Measurements from ENCODE around the gene APBA1. TPM values are rescaled to one million over a fixed set of nuclear protein-coding genes. Genes with fewer than 3 reads are reported as not detected.
A peak's percentile ranks its signal among the peaks of the same experiment; 100 is the strongest.

APBA1 gene
- total and polyA plus RNA-seq, 2 of the 4 experiments (the other 2 are of a cell fraction): 3.8 to 5.1 TPM

- in situ Hi-C loops (cut with MboI; ENCODE audit: low sequenced_read_pairs) (no loop called here), intact Hi-C loops (cut with micrococcal nuclease) (no loop called here), dilution Hi-C loops (cut with HindIII; ENCODE audit: low sequenced_read_pairs, unreplicated experiment) (no loop called here)
- no peak overlapping the region for H2BK20ac ChIP-seq (ENCODE audit: low read depth, low read length)
- peak; percentile 48 for DNase-seq
- no TSS peak for BruUV-seq (replicated peaks)
- H3K4me1 ChIP-seq (ENCODE audit: control insufficient read depth, insufficient read depth, low read length): peaks cover 6% of the 10 kb centered on the region; the same call in 1 of the 2 replicates
- peaks cover 0 to 9% of the 10 kb centered on the region in 2 experiments; a peak in 2 of 4 replicates for H3K79me1 ChIP-seq (ENCODE audit: low read depth in 1 of 2, low read length in 2 of 2)
- H3K18ac ChIP-seq (ENCODE audit: low read depth, low read length): no peak overlapping the region
- no peaks in the 10 kb centered on the region for H3K36me3 ChIP-seq (ENCODE audit: control insufficient read depth, insufficient read depth, low read length)
- H3K9me3 ChIP-seq (ENCODE audit: control insufficient read depth, insufficient read depth, low read length): no peaks in the 10 kb centered on the region
- H4K5ac ChIP-seq (ENCODE audit: low read depth, low read length): no peak overlapping the region
- H3K23ac ChIP-seq (ENCODE audit: low read depth, low read length): 0 out of 2 replicates have a peak overlapping the region, but pooled peaks have one; percentile 19
- ChIA-PET POLR2A (ENCODE audit: unreplicated experiment) (no interaction called here), CTCF (interaction anchor here (0.6 to 1.0 kb wide), 2 partner anchors 10 to 12 kb away, joined by 6 to 12 read pairs; no protein-coding TSS in a partner anchor)
- WGBS, 2 experiments (ENCODE audit: extremely low coverage in 2 of 2, insufficient read length in 1 of 2): no CpG with 5 or more reads among the region's 1 CpG
- no peak overlapping the region for H3K27ac ChIP-seq (ENCODE audit: insufficient read depth, low read length)
- no peaks in the 10 kb centered on the region for H4K20me1 ChIP-seq (ENCODE audit: insufficient read depth, low read length)
- no peaks in the 10 kb centered on the region for H3K27me3 ChIP-seq (ENCODE audit: control insufficient read depth, insufficient read depth, low read length)
- H2AK5ac ChIP-seq (ENCODE audit: low read depth, low read length): no peak overlapping the region
- H4K8ac ChIP-seq (ENCODE audit: low read depth in 2 of 2, low read length in 2 of 2): no peak overlapping the region
- no peak overlapping the region for H2BK5ac ChIP-seq (ENCODE audit: low read depth, low read length, poor library complexity, severe bottlenecking)
- H3K14ac ChIP-seq (replicated peaks; ENCODE audit: low read depth, low read length): no peak overlapping the region
- H2AK9ac ChIP-seq (replicated peaks; ENCODE audit: low read depth, low read length, poor library complexity): no peak overlapping the region
- H4K91ac ChIP-seq (ENCODE audit: insufficient read depth, low read depth, low read length): no peak overlapping the region
- no peaks in the 10 kb centered on the region for H3K9me1 ChIP-seq (ENCODE audit: insufficient read depth, low read length)
- no peak overlapping the region for H2BK15ac ChIP-seq (ENCODE audit: low read depth, low read length)
- H3K9ac ChIP-seq (ENCODE audit: low read depth, low read length): no peak overlapping the region
- TF ChIP-seq CHD1 (IDR thresholded peaks at IDR 0.05; ENCODE audit: low read depth, low read length) (no peak), FOS (IDR thresholded peaks at IDR 0.05; ENCODE audit: low read depth, low read length) (no peak), NFE2L2 (IDR thresholded peaks at IDR 0.05; ENCODE audit: low read depth, low read length) (0 out of 2 replicates have a peak, but pooled peaks have one; percentile 23)
- H3K4me3 ChIP-seq (ENCODE audit: insufficient read depth, low read depth, low read length): no peak overlapping the region
- no peak overlapping the region for H3K4ac ChIP-seq (ENCODE audit: low read depth, low read length)
- H2AFZ ChIP-seq (replicated peaks; ENCODE audit: low read length, poor library complexity): no peak overlapping the region
- no peak overlapping the region for H3K4me2 ChIP-seq (ENCODE audit: low read depth, low read length)
- H3K56ac ChIP-seq (ENCODE audit: extremely low read depth, insufficient read depth, low read length): no peak overlapping the region
- H2BK120ac ChIP-seq (ENCODE audit: low read depth, low read length): no peak overlapping the region
- ATAC-seq (ENCODE audit: low read depth): peak; percentile 51; the same call in 1 of the 2 replicates
Measured at GRCh38 chr9:69577123-69577522, 95.0 kb downstream of the APBA1 start.

Measured in IMR-90 (cell line).